Parathyroid adenoma (tissue), 2 donors: Measurements from ENCODE around the gene ADCK2.
"Not testable (repeated sequence)": the region's sequence is repeated elsewhere in the genome, so short reads cannot be mapped to it uniquely, and the experiment has no call there.

Experiments used
- H2AFZ ChIP-seq: fragments of 300-600 bp; sonication (generic); one replicate; pipeline ENCODE4 v1.7.0; 2017; ENCODE audit warnings: antibody characterized with exemption, mild to moderate bottlenecking
- H3K27ac ChIP-seq: fragments of 300-600 bp; sonication (generic); one replicate; pipeline ENCODE4 v1.7.0; 2017
- H3K27me3 ChIP-seq: fragments of 300-600 bp; sonication (generic); one replicate; pipeline ENCODE4 v1.7.0; 2017; ENCODE audit warnings: low read length; ENCODE audit not compliant: control insufficient read depth, insufficient read depth
- H3K36me3 ChIP-seq: fragments of 300-600 bp; sonication (generic); one replicate; pipeline ENCODE4 v1.7.0; 2017; ENCODE audit warnings: low read length; ENCODE audit not compliant: control insufficient read depth, insufficient read depth
- H3K4me1 ChIP-seq: fragments of 300-600 bp; sonication (generic); one replicate; pipeline ENCODE4 v1.7.0; 2017; ENCODE audit warnings: control low read depth
- H3K4me2 ChIP-seq: fragments of 300-600 bp; sonication (generic); one replicate; pipeline ENCODE4 v1.7.0; 2017; ENCODE audit warnings: low read length
- H3K4me3 ChIP-seq: fragments of 300-600 bp; sonication (generic); one replicate; pipeline ENCODE4 v1.7.0; 2017; ENCODE audit warnings: low read depth, low read length
- H3K79me2 ChIP-seq: fragments of 300-600 bp; sonication (generic); one replicate; pipeline ENCODE4 v1.7.0; 2017; ENCODE audit warnings: control low read depth
- H3K9ac ChIP-seq: fragments of 300-600 bp; sonication (generic); one replicate; pipeline ENCODE4 v1.7.0; 2017; ENCODE audit warnings: mild to moderate bottlenecking
- H3K9me3 ChIP-seq: fragments of 300-600 bp; sonication (generic); one replicate; pipeline ENCODE4 v1.7.0; 2017; ENCODE audit warnings: low read length; ENCODE audit not compliant: control insufficient read depth
- CTCF ChIP-seq: fragments of 300-600 bp; sonication (generic); IDR thresholded peaks from one replicate; pipeline ENCODE4 v1.7.0; 2017; ENCODE audit warnings: antibody characterized with exemption, mild to moderate bottlenecking
- donor health status: primary hyperparathyroidism.

The ADCK2 gene

DNA sequence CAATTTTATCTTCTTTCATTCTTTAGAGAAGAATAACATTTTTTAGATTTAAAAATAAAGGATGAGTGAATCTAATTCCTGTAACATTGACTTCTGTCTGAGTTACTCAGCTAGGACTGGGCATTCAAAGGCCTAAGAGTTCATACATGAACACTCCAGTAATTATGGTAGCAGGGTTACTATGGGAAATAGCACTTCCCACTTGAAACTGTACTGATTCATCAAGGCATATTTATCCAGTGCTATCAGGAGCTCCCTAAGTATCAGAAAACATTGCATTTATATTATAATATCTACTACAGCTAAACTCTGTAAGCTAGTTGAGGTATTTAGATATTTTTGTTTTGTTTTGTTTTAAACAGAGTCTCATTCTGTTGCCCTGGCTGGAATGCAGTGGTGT is 65.5 kb downstream of the ADCK2 start:
- no peak overlapping the region for H3K9ac ChIP-seq
- no peak for TF ChIP-seq CTCF
- H3K4me2 ChIP-seq = no peak overlapping the region
- no peak overlapping the region for H3K4me3 ChIP-seq
- H3K4me1 ChIP-seq = no peaks in the 10 kb centered on the region
- no peaks in the 10 kb centered on the region for H3K27me3 ChIP-seq
- H3K27ac ChIP-seq = no peak overlapping the region
- H3K36me3 ChIP-seq = no peaks in the 10 kb centered on the region
- no peaks in the 10 kb centered on the region for H3K79me2 ChIP-seq
- H3K9me3 ChIP-seq = no peaks in the 10 kb centered on the region
- H2AFZ ChIP-seq = no peak overlapping the region

DNA sequence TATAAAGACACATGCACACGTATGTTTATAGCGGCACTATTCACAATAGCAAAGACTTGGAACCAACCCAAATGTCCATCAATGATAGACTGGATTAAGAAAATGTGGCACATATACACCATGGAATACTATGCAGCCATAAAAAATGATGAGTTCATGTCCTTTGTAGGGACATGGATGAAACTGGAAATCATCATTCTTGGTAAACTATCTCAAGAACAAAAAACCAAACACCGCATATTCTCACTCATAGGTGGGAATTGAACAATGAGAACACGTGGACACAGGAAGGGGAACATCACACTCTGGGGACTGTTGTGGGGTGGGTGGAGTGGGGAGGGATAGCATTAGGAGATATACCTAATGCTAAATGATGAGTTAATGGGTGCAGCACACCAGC is 70.5 kb downstream of the ADCK2 start:
- H3K79me2 ChIP-seq, H3K27me3 ChIP-seq, H3K4me3 ChIP-seq, H3K27ac ChIP-seq, H3K36me3 ChIP-seq, H3K9me3 ChIP-seq, H3K4me2 ChIP-seq, H3K4me1 ChIP-seq, H2AFZ ChIP-seq, H3K9ac ChIP-seq: not testable (repeated sequence)

GRCh38 chr7:140744005-140744404 is 71.3 kb downstream of the ADCK2 start:
- Histone ChIP-seq H3K9ac (no peak overlapping the region), H3K4me1 (no peaks in the 10 kb centered on the region), H3K36me3 (no peaks in the 10 kb centered on the region), H3K27me3 (no peaks in the 10 kb centered on the region), H3K9me3 (no peaks in the 10 kb centered on the region), H3K4me3 (no peak overlapping the region), H2AFZ (no peak overlapping the region), H3K27ac (no peak overlapping the region), H3K79me2 (no peaks in the 10 kb centered on the region), H3K4me2 (no peak overlapping the region)
- TF ChIP-seq CTCF = no peak
